ENCODE results near the gene COL17A1.

The COL17A1 gene

DNA sequence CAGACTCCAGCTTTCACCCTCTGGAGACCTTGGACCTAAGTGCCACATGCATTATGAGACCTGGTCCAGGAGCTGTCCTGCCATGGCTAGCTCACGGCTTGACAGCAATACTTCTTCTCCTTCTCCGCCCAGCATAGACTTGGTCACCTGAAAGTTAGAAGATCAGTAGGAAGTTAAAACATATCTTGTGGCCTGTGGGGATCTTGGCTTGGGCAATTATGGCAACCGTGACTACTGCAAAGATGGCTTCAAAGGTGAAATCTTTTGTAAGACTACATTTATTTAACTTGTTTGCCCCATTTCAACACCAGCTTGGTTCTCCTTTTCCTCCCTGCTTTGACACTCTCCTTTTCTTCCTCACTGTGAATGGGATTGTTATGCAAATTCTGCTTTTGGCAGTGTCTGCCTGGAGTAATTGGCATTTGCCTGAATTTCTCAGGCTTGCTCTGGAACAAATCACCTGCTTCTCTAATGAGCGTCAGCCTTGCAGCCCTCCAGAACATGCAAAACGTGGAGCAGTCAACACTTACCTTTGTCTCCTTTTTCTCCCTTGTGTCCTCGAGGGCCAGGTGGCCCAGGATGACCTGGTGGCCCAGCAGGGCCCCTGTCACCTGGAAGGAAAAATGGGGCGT is 53.4 kb downstream of the COL17A1 start:
- DNase-seq = no peak

DNA sequence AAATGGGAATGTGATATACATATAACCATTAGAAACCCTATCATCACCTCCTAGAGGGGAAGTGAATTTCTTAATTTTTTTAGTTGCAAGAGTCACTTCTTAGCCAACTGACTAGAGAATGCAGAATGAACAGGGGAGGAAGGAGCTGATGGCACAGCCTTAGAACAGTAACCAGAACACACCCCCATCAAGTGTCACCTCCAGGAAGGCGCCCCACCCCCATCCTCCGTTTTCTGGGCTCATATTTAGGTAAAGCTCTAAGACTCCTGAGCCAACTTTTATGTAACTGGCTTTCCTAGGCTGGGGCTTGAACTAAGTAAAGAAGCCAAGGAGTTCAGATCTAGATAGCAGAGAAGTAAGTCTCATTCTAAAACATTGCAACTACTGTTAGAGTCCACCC is 54.0 kb downstream of the COL17A1 start:
- no peak for DNase-seq

- DNase-seq = no peak
Observed at GRCh38 chr10:104029521-104029860, 56.2 kb downstream of the COL17A1 start.

DNA sequence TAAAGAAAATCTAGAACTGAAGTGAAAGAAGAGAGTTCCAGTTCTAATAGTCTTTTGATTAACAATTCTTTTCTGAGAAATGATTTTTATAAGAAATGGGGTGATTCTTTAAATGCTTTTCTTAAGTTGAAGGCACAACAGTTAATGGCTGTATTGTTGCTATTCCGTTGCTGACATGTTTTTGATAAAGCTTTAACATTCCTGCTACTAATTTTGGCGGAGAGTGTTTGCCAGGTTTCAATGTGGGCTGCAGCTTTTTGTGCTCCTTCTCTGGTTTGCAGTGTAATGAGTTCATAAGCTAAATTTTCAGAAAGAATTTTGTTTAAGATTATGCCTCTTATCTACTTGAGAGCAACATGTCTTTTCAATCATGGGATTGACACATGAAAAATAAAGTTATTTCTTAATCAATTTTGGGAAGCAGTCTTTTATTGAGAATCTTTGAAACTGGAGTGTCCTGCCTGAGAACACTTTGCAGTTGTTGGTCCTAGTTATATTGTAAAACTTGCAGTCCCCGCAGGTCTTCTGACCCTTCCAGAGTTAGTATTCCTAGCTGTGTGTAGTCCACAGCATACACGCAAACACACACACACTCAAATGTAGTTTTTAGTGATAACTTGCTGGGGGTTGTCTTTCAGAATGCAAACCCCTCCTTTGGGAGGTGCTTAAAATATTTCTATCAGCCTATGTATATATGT is 56.7 kb downstream of the COL17A1 start:
- no peak for DNase-seq

DNA sequence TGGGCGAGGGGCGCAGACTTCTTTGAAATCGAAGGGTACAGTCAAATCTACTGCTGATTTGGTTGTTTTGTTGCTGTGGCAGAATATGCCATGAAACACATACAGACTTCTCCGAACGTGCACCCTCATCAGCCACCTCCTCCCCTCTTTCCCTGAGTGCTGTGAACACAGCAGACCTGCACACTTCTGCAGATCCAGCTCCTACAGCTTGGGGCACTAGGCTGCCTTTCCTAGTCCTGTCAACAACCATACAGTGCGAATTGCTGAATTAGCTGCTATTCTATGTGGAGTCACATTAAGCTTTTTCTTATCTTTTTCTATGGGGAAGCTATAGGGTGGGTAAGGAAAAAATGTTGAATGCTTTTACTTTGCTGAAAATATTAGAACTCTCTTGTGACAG is 57.5 kb downstream of the COL17A1 start:
- peak; percentile 21 for DNase-seq

DNA sequence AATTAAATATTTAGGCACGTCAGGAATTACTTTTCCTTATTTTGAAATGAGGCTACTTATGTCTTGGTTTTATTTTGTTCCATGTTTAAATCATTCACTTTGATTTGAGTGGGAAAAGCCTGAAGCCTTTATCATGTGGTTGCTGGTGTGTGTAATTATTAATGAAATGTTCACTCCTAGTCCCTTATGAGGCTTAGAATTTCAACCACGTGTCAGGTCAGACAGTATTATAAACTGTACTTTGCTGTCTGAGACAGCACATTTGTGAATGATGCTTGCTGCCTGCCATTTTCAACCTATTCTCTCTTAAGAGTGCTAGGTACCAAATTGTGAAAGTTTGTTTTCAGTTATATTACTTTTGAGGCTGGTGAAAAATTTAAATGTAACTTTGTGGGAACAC is 58.9 kb downstream of the COL17A1 start:
- no peak for DNase-seq

DNA sequence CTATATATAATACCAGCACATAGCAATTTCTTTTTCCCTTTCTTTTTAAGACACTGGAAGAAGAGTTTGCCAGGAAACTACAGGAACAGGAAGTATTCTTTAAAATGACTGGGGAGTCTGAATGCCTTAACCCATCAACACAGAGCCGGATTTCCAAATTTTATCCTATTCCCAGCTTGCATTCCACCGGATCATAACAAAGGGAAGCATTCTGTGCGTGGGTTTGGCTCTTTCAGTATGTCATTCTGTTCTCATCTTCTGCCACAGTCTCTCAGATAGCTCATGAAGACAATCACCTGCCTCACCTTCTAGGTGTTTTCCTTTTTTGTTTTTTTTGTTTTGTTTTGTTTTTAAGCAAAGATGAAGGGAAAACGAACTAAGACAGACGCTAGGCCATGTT is 60.2 kb downstream of the COL17A1 start:
- no peak for DNase-seq

GRCh38 chr10:104022026-104022425 is 63.7 kb downstream of the COL17A1 start:
- no peak for DNase-seq

- no peak for DNase-seq
Observed at GRCh38 chr10:104021246-104021645, 64.4 kb downstream of the COL17A1 start.

GRCh38 chr10:104020020-104020419 is 65.7 kb downstream of the COL17A1 start:
- no peak for DNase-seq

- DNase-seq = no peak
Observed at GRCh38 chr10:104018471-104018870, 67.2 kb downstream of the COL17A1 start.

- no peak for DNase-seq
Observed at GRCh38 chr10:104016661-104017060, 69.0 kb downstream of the COL17A1 start.

GRCh38 chr10:104014176-104014575 is 71.5 kb downstream of the COL17A1 start:
- no peak for DNase-seq

DNA sequence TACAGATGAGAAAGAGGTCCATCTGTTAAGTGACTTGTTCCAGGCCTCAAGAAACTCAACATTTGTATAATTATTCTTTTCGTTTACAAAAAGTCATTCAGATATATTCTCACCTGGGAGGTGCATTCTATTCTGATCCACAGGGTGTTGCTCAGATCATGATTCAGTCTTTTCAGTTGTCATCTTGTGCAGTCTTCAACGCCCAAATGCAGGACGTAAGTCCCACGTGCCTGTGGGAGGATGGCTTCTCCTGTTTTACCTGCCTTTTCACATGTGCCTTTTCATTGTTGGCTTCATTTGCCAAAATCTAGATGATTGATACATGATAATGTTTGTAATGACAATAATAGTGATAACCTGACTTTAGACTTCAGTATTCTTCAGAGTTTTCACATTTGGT is 72.2 kb downstream of the COL17A1 start:
- no peak for DNase-seq

GRCh38 chr10:104011904-104012303 is 73.8 kb downstream of the COL17A1 start:
- no peak for DNase-seq

DNA sequence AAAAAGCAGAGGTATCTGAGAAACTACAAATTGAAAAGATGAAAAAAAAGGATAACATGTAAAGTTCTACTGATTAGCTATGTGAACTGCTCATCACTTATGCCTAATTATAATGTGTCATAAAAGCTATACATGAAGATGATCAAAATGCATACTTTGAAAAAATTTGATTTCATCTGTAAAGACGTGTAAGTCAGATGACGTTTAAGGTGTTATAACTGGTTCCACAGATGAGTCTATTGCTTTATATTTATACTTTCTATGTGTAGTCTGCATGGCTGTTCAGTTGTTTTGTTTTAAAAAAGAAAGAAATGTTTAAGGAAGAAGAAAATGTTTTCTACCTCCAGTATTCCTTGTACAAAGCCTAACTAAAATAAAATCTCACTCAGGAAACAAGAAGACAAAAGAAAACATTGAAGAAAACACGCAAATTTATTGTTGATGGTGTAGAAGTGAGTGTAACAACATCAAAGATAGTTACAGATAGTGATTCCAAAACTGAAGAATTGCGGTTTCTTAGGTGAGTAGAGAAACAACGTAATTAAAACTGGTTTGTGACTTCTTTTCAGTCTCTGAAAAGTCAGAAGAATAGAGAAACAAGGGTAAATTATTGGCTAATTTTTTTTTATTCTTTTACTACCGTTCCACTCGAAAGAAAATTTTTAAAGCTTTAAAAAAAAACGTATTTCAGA is 80.4 kb downstream of the COL17A1 start:
- no peak for DNase-seq

- DNase-seq = no peak
Observed at GRCh38 chr10:104002911-104003310, 82.8 kb downstream of the COL17A1 start.

DNA sequence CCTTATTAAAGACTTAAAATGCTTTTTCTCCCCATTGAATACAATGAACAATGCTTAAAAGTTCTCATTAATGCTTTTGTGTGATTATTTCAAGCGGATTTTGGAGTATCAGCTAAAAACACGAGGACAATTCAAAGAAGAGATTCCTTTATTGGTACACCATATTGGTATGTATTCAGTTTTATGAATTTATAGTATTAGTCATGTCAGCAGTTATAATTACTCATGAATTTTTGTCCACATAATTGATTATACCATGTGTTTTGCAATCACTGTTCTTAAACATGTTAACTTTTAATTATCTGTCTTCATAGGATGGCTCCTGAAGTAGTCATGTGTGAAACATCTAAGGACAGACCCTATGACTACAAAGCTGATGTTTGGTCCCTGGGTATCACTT is 86.9 kb downstream of the COL17A1 start:
- no peak for DNase-seq

- DNase-seq = no peak
Observed at GRCh38 chr10:103995134-103995533, 90.5 kb downstream of the COL17A1 start.

DNA sequence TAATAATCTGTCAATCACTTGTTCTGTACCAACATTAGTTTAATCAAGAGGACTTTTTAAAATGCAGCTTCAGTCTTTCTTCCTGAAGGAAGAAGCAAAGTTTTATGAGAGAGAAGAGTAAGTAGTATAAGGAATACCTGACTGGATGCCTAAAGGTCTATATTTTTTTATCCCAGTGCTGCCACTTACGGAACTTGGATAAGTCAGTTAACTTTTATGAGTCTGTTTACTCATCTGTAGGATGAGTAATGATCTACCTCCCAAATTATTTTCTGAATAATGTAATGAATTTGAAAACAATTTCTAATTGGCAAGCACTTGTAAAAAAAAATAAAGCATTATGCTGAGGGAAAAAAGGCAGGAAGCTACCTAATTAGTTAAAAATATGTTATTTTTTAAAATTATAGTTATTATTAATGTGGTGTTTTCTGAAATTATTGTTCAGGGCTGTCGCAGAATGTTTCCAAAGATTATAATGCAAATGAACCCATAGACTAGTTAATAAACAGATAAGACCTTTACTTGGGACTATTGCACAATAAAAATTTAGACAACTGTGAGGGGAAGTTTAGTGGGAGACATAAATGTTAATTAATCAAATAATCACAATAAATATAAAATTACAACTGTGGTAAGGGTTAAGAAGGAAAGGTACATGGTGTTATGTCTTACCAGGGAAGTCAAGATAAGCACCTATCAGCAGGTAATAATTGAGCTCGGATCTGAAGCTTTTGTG is 94.1 kb downstream of the COL17A1 start:
- DNase-seq = no peak

- no peak for DNase-seq
Observed at GRCh38 chr10:103990531-103990930, 95.1 kb downstream of the COL17A1 start.

- no peak for DNase-seq
Observed at GRCh38 chr10:103990121-103990520, 95.6 kb downstream of the COL17A1 start.

- peak; percentile 6 for DNase-seq
Observed at GRCh38 chr10:103986360-103986759, 99.3 kb downstream of the COL17A1 start.

- no peak for DNase-seq
Observed at GRCh38 chr10:103985726-103986125, 100.0 kb downstream of the COL17A1 start.
